Stimulated activated CD8-positive, alpha-beta memory T cell treated with anti-CD3 and anti-CD28 coated beads, Interleukin-12 subunit alpha, Interleukin-12 subunit beta, amount 100 ng/mL, for 24 hours (primary cell): ENCODE data around the gene HNF4A.

Experiments used
- DNase-seq: peaks from one replicate; pipeline ENCODE4 v3.0.0-alpha.2; 2020; ENCODE audit errors: extremely low read depth

The HNF4A gene

DNA sequence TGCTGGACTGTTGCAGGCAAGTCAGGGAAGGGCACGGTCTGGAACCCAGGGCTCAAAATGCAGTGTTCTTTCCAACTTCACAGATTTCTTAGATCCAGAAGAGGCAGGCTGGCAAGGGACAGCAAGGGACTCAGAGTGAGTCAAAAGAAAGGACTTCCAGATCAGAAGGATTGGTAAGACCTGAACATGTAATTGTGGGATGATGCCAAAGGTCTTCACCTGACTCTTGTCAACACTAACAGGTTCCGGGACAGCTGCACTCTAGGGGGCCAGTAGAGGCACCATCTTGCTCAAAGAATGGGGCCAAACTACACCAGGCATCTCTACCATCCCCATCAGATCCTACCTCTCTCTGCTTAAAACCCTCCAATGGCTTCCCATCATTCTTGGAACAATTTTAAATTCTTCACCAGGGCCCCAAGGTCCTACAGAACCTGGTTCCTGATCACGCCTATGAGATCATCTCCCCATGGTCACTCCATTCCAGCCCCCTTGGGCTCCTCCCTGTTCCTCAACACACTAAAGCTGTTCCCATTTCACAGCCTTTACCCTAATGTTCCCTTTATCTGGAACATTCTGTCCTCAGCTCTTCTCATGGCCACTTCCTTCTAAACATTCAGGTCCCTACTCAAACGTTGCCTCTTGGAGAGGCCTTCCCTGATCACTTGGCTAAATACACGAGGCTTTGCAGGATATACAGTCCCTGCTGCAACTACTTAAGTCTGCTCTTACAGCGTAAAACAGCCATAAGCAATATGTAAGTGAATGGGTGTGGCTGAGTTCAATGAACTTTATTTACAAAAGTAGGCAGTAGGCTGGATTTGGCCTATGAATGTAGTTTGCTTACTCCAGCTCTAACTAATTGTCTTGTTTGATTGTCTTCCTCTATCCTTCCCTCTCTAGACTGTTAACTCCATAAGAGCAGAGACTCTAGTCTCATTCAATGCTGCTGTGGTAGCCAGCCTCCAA, 90.5 kb downstream of the HNF4A start:
- DNase-seq = no peak

- no peak for DNase-seq
Measured at GRCh38 chr20:44447827-44448419, 92.4 kb downstream of the HNF4A start.

GRCh38 chr20:44448753-44449546, 93.5 kb downstream of the HNF4A start:
- no peak for DNase-seq

DNA sequence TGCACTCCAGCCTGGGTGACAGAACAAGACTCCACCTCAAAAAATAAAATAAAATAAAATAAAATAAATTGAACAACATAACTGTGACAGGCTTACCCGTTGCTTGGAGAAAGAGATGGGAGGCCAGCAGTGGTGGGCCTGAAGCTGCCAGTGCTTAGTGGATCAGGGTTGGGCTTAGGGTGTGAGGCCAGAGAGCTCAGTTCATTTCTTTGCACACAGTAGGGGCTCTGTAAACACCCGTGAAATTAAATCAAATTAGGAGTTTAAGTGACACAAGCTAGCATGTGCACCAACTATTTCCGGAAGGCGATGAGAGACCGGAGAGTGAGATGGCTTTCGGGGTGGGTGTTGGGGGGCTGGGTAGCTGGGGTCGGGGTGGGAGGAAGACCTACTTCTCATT, 94.4 kb downstream of the HNF4A start:
- no peak for DNase-seq

DNA sequence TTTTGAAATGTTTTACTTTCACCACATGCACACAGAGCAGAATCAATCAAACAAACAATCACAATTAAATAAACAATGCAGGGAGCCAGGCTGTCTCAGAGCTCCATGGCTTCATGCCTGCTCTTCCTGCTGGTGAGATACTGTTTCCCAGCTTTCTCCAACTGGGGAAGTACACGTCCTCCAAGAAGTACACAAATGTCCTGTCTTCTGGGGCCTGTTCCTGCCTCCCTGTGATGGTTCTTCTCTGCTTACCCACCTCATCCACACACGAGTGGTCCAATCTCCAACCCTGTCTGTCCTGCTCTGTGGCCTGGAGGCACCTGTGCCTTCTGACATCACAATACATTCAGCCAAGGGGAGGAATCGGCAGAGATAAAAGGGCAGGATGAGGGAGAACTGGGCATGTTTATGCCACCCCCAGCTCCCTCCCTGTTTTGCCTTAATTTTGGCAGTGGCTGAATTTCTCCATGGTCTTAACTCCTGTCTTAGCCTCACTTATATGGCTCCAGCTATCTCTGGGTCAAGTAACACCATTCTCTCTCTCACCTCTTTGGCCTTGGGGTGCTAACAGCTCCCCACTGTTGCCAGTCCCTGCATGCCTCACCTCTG, 94.9 kb downstream of the HNF4A start:
- no peak for DNase-seq

GRCh38 chr20:44450903-44451450, 95.5 kb downstream of the HNF4A start:
- no peak for DNase-seq

- DNase-seq = no peak
Measured at GRCh38 chr20:44454306-44454963, 98.9 kb downstream of the HNF4A start.

DNA sequence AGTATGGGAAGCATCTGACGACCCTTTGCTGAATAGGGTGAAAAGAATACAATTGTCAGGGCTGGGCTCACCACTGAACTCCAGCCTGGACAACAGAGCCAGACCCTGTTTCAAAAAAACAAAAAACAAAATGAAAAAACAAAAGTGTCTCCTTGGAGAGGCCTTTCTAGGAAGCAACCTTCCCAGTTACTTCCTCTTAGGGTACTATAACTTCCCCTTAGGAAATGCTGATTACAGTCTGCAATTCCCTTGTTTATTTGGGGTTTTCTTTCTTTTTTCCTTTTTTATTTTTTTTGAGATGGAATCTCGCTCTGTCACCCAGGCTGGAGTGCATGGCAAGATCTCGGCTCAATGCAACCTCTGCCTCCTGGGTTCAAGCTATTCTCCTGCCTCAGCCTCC, 99.6 kb downstream of the HNF4A start:
- no peak for DNase-seq

- no peak for DNase-seq
Measured at GRCh38 chr20:44456611-44457010, 101.1 kb downstream of the HNF4A start.

- no peak for DNase-seq
Measured at GRCh38 chr20:44457016-44457415, 101.5 kb downstream of the HNF4A start.

GRCh38 chr20:44459271-44459670, 103.8 kb downstream of the HNF4A start:
- no peak for DNase-seq

DNA sequence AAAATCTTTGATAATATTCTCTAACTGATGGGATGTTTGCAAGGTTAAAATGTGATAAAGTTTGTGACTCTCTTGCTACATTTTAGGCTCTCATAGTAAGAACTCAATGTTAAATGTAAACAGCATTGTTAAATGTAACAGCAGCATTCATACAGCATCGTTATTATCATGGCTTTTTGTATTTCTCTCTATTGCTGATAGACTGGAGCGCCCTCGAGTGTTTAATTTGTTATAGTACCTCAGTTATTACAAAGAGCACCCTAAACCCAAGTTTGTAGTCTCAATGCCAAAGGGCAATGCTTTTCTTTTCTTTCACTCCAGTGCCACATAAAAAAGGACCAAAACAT, 105.3 kb downstream of the HNF4A start:
- no peak for DNase-seq

DNA sequence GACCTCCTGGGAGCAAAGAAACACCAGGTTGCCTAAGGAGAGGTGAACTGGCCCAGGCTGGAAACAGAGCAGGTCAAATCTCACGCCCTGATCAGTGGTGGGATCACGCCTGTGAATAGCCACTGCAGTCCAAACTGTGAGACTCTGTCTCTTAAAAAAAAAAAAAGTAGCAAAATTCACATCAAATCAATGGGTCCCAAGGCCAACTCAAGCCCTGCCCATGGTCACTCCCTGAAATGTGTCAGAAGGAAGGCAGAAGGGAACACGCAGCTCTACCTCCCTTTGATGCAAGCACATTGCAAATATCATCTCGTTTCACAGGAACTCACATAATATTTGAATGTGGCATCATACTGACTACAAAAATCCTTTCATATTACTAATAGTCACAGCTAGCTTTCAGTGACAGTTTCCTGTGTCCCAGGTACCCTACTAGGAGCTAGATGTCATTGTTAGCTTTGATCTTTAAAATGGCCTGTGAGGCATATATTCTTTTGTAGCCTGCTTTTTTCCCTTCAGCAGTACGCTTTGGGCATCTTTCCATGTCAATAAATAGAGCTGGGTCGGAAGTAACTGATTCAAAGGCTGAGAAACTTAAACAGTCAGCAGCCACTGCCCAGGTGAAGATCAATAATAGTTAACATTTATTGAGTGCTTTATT, 105.8 kb downstream of the HNF4A start:
- no peak for DNase-seq

- no peak for DNase-seq
Measured at GRCh38 chr20:44461803-44462174, 106.3 kb downstream of the HNF4A start.

DNA sequence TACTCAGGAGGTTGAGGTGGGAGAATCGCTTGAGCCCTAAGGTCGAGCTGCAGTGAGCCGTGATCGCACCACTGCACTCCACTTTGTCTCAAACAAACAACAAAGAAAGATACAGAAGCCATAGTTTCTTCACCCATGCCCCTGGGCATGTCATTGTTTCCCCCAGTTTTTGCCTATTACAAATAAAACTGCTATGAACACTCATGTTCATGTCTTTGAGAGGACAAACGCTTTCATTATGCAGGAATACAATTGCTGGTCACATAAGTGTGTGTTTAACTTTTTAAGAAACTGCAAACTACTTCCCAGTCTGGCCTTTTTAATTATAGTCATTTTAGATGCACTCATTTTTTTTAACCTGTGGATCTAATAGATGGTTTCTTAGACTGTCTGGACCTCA, 108.0 kb downstream of the HNF4A start:
- no peak for DNase-seq

DNA sequence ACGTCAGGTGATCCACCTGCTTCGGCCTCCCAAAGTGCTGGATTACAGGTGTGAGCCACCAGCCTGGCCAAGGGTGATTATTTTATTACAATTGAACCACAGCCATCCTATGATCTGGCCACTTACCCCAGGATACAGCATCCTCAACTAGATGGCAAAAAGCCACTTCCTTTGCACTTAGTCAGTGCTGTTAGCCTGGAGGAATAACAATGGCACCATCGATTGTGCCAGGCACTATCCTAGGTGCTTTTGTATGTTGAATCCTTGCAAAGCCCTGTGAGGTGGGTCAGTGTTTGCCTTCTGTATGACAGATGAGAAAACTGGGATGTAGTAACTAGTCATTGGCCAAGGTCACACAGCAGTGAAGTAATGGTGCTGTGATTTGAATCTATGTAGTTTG, 109.0 kb downstream of the HNF4A start:
- no peak for DNase-seq

DNA sequence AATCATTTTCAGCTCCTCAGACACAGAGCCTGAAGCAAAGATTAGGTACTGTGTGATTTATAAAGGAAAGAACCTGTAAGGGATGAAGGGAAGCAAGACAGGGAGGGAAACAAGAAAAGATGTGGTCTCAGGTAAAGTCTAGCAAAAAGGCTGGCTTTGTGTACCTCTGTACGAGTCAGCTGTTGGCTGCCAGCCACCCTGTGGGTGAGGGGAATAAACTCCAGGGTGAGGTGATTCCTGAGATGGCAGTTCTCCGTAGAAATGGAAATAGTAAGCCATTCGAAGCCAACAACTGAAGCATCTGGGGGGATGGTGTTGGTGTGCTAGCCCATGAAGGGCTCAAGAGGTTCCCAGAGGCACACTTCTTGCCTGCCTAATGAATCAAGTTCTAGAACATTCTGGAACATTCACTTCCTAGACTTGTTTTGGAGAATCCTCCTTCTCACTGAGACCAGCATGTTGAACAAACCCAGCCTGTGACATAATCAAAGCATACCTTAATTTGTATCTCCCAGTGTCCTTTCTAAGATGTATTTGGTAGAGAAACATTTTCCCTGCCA, 109.6 kb downstream of the HNF4A start:
- no peak for DNase-seq

DNA sequence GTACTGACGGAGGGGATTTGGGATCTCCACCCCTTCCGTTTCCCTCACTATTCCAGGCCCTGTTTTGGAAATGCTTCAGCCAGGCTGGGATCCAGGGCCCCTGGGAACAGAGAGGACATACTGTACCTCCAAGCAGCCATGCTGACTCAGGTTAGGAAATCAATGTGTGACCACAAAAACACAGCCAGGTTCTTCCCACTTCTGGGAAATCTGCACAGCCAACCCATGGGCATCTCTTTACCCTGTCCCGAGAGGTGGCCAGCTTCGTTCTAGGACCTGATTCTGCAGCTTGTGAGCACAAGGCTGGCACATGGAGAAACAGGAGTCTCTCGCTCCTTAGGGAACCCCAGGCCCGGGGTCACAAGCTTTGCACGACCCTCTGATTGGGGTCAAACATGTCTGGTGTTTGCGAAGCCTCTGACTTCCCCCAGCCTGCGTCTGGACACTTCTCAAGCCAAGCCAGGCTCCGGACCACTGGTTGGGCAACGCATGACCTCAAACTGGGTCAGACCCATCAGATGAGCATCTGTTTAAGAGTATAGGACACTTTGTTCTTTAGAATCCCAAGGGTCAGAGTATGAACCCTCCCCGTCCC, 111.9 kb downstream of the HNF4A start:
- no peak for DNase-seq

- no peak for DNase-seq
Measured at GRCh38 chr20:44468044-44468782, 112.7 kb downstream of the HNF4A start.
